Measurements from ENCODE around the gene ITGB5. TPM values are rescaled to one million over a fixed set of nuclear protein-coding genes. Genes with fewer than 3 reads are reported as not detected.

Gene ITGB5
- total RNA-seq, 2 experiments from 2014 or later: 0.47 to 0.85 TPM

- H3K27ac Mint-ChIP-seq: no peak overlapping the region
- ATAC-seq (ENCODE audit: poor library complexity): no peak
- no peak overlapping the region for H3K27ac ChIP-seq (ENCODE audit: low read depth in 1 of 2, low read length in 2 of 2)
- no peaks in the 10 kb centered on the region for H3K9me3 Mint-ChIP-seq
- no peak for DNase-seq
- H3K36me3 ChIP-seq (ENCODE audit: insufficient read depth, low read length): no peaks in the 10 kb centered on the region
- H3K4me3 Mint-ChIP-seq: no peak overlapping the region
- ChIA-PET POLR2A (no interaction called here), CTCF (no interaction called here)
- H3K27me3 ChIP-seq (ENCODE audit: control insufficient read depth in 1 of 2, insufficient read depth in 2 of 2, low read length in 2 of 2): no peaks in the 10 kb centered on the region
- H3K9me3 ChIP-seq (ENCODE audit: control insufficient read depth in 1 of 2, insufficient read depth in 1 of 2, low read length in 2 of 2): no peaks in the 10 kb centered on the region
- no peaks in the 10 kb centered on the region for H3K4me1 ChIP-seq (ENCODE audit: insufficient read depth, low read length)
- no peaks in the 10 kb centered on the region for H3K36me3 Mint-ChIP-seq (ENCODE audit: low read depth)
- H3K4me1 Mint-ChIP-seq (ENCODE audit: low read depth): no peaks in the 10 kb centered on the region
- TF ChIP-seq CTCF (IDR thresholded peaks at IDR 0.05): no peak
- peaks cover 4% of the 10 kb centered on the region for H3K27me3 Mint-ChIP-seq
- no peak overlapping the region for H3K4me3 ChIP-seq (ENCODE audit: low read length)
- intact Hi-C loops (cut with DNase I, micrococcal nuclease): no loop called here
These were observed 36.5 kb downstream of the ITGB5 start for GRCh38 chr3:124850633-124851032.

- H3K9me3 ChIP-seq (ENCODE audit: control insufficient read depth in 1 of 2, insufficient read depth in 1 of 2, low read length in 2 of 2): no peaks in the 10 kb centered on the region
- no peak overlapping the region for H3K4me3 ChIP-seq (ENCODE audit: low read length)
- ATAC-seq (ENCODE audit: poor library complexity) (no peak), DNase-seq (no peak)
- Mint-ChIP-seq H3K4me3 (no peak overlapping the region), H3K9me3 (no peaks in the 10 kb centered on the region), H3K27ac (no peak overlapping the region), H3K27me3 (peaks cover 4% of the 10 kb centered on the region), H3K4me1 (ENCODE audit: low read depth) (no peaks in the 10 kb centered on the region), H3K36me3 (ENCODE audit: low read depth) (no peaks in the 10 kb centered on the region)
- ChIA-PET POLR2A (no interaction called here), CTCF (no interaction called here)
- H3K36me3 ChIP-seq (ENCODE audit: insufficient read depth, low read length): no peaks in the 10 kb centered on the region
- intact Hi-C loops (cut with DNase I, micrococcal nuclease): no loop called here
- no peak overlapping the region for H3K27ac ChIP-seq (ENCODE audit: low read depth in 1 of 2, low read length in 2 of 2)
- no peaks in the 10 kb centered on the region for H3K27me3 ChIP-seq (ENCODE audit: control insufficient read depth in 1 of 2, insufficient read depth in 2 of 2, low read length in 2 of 2)
- no peaks in the 10 kb centered on the region for H3K4me1 ChIP-seq (ENCODE audit: insufficient read depth, low read length)
- no peak for TF ChIP-seq CTCF (IDR thresholded peaks at IDR 0.05)
These were observed 37.0 kb downstream of the ITGB5 start for GRCh38 chr3:124850212-124850611.

GRCh38 chr3:124848300-124848699 is 38.9 kb downstream of the ITGB5 start:
- ATAC-seq (ENCODE audit: poor library complexity): no peak
- no peaks in the 10 kb centered on the region for H3K9me3 ChIP-seq (ENCODE audit: control insufficient read depth in 1 of 2, insufficient read depth in 1 of 2, low read length in 2 of 2)
- H3K4me3 ChIP-seq (ENCODE audit: low read length): no peak overlapping the region
- H3K36me3 ChIP-seq (ENCODE audit: insufficient read depth, low read length): no peaks in the 10 kb centered on the region
- intact Hi-C loops (cut with DNase I, micrococcal nuclease): no loop called here
- H3K27me3 ChIP-seq (ENCODE audit: control insufficient read depth in 1 of 2, insufficient read depth in 2 of 2, low read length in 2 of 2): no peaks in the 10 kb centered on the region
- DNase-seq: no peak
- H3K27me3 Mint-ChIP-seq: no peaks in the 10 kb centered on the region
- H3K4me1 ChIP-seq (ENCODE audit: insufficient read depth, low read length): no peaks in the 10 kb centered on the region
- H3K9me3 Mint-ChIP-seq: no peaks in the 10 kb centered on the region
- TF ChIP-seq CTCF (IDR thresholded peaks at IDR 0.05): no peak
- ChIA-PET POLR2A (no interaction called here), CTCF (no interaction called here)
- no peak overlapping the region for H3K27ac ChIP-seq (ENCODE audit: low read depth in 1 of 2, low read length in 2 of 2)
- H3K4me1 Mint-ChIP-seq (ENCODE audit: low read depth): no peaks in the 10 kb centered on the region
- H3K27ac Mint-ChIP-seq: no peak overlapping the region
- no peaks in the 10 kb centered on the region for H3K36me3 Mint-ChIP-seq (ENCODE audit: low read depth)
- no peak overlapping the region for H3K4me3 Mint-ChIP-seq

Measured in CD4-positive, alpha-beta T cell (primary cell).